Aortic smooth muscle cell (primary cell): ENCODE measurements around the gene RPS4Y2. TPM values are rescaled to one million over a fixed set of nuclear protein-coding genes. Genes with fewer than 3 reads are reported as not detected.

Experiments used
- total RNA-seq: library from RNA; depleted of rRNA; stranded (reverse); fragments of >200 nt; gene quantifications from 2 replicates; pipeline ENCODE4 v1.2.3, GENCODE V29; 2014

Gene RPS4Y2
- not detected in 2 replicates for total RNA-seq

GRCh38 chrY:20755808-20756207 lies at the start of gene RPS4Y2:
Gene RPS4Y2, plus strand, starts transcription at chrY:20756108. Its CDS starts 56 bp downstream, at chrY:20756164.

Other genes with a start within 250 kb of the RPS4Y2 start
- 43.9 and 45.8 TPM in 2 replicates for gene EIF1AY, start 180.3 kb upstream of the RPS4Y2 start, total RNA-seq